NCI-H460 (cell line): ENCODE data around the gene CDK16. TPM values are rescaled to one million over a fixed set of nuclear protein-coding genes. Genes with fewer than 3 reads are reported as not detected.

Experiments
- DNase-seq: peaks from one replicate; pipeline ENCODE4 v3.0.0-alpha.2; 2016; ENCODE audit warnings: low read depth; ENCODE audit errors: extremely low read depth
- total RNA-seq: library from RNA; depleted of rRNA; stranded (reverse); fragments of >200 nt; shearing (Covaris generic); gene quantifications from 2 replicates; pipeline ENCODE4 v1.2.3, GENCODE V29; 2014

CDK16 gene
- total RNA-seq, 1 experiment from 2014 or later = 141 TPM

DNA sequence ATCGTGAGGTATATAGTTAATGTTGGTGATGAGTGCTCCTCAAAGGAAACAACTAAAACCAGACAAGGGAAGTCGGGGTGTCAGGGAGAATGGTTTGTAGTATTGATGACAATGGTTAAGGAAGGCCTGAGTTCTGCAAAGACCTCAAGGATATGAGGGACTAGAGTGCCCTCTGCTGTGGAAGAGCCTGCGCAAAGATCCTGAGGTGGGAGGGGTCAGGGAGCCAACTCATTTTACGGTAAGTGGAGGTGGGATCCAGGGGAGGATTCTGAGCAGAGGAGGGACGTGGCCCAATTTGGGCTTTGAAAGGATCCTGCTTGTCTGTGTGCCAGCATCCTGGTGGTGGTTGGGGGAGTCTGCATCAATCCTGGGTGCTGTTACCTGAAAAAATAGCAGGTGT is 13.5 kb upstream of the CDK16 start:
- no peak for DNase-seq

- no peak for DNase-seq
Observed at GRCh38 chrX:47206316-47206715, 12.2 kb upstream of the CDK16 start.

DNA sequence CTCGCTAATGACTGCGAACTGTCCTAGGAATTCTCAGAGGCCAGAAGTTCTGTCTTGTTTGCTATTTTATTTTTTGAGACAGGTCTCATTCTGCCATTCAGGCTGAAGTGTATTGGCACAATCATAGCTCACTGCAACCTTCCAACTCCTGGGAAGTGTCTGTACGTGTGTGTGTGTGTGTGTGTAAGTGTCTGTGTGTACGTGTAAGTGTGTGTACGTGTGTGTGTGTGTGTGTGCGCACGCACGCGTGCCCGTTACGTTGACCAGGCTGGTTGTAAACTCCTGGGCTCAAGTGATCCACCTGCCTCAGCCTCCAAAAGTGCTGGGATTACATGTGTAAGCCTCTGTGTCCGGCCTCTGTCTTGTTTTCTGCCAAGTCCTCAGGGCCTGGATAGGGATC is 10.4 kb upstream of the CDK16 start:
- DNase-seq = no peak

- no peak for DNase-seq
Observed at GRCh38 chrX:47209508-47210238, 8.8 kb upstream of the CDK16 start.

DNA sequence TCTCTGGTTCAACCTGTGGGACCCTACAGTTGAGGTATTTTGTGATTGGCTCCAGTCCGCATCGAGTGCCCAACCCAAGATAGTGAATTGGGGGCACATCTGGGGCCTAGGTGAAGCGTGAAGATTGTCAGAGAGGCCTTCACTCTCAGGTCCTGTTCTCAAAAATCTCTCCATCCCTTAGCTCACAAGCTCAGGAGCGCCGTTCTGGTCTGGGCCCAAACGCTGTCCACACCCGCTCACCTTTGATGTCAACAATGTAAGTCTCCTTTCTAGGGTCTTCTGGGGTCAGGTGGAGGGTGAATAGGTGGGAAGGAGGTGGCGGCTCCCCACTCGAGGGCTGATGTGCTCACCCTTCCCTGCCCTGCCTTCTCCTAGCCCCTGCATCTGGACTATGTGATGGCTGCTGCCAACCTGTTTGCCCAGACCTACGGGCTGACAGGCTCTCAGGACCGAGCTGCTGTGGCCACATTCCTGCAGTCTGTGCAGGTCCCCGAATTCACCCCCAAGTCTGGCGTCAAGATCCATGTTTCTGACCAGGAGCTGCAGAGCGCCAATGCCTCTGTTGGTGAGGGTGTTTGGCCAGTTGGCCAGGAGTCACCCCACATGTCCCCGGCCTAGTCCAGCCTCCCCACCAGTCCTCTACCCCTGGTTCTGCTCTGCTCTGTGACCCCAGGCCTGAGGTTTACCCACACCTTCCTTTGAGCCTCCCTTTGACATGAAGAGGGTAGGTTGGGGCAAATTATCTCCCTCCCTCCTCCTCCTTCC is 7.6 kb upstream of the CDK16 start:
- no peak for DNase-seq

DNA sequence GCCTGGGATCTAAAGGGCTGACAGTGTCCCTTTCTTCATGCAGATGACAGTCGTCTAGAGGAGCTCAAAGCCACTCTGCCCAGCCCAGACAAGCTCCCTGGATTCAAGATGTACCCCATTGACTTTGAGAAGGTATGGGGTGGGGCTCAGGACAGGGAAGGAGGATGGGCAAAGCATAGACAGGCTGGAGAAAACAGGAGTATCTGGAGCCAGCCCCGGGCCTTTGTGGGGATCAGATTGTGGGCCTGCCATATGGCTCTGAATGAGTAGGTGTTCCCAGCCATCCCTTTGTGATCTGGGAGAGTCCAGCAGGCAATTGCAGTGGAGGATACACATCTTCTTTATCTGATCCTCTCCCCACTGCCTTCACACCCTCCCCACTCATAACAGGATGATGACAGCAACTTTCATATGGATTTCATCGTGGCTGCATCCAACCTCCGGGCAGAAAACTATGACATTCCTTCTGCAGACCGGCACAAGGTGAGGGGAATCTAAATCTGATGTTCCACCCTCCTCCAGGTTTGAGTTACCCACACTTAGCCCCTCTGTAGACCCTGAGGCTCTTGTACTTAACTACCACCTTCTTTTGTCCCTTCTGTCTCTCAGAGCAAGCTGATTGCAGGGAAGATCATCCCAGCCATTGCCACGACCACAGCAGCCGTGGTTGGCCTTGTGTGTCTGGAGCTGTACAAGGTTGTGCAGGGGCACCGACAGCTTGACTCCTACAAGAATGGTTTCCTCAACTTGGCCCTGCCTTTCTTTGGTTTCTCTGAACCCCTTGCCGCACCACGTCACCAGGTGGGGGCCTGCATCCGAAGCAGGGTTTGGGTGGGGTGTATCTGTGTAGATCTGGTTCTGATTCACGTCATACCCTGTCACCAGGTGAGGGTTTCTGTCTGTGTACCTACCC is 5.8 kb upstream of the CDK16 start:
- no peak for DNase-seq

- no peak for DNase-seq
Observed at GRCh38 chrX:47214435-47215077, 3.9 kb upstream of the CDK16 start.

DNA sequence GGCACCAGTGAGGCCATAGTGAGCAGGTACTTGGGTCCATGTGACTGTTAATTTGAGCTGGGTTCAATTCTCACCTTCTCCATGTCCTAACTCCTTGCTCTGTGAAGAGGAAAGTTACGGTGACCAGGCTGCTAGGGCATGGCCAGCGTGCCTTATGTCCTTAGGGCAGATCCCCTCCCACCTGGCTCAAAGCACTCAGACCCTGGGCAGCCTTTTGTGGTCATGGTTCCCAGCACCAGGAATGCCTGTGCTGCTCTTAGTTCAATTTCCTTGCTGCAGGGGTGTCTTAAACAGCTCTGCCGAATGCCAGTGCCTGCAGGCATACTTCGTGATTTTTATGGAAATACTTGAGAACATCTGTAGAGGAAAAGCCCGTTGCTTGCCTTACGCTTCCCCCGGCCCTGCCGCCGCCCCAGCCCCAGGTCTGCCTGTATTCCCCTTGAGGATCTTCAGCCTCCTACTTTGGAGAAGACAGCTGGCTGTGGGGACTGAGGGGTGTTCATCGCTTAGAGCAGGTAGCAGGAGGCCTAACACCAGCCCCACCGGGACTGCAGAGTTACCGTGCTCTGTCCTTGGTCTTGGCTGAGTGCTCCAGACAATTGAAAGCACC is 3.1 kb upstream of the CDK16 start:
- DNase-seq = no peak

GRCh38 chrX:47216393-47216925 is 2.0 kb upstream of the CDK16 start:
- DNase-seq = no peak

GRCh38 chrX:47217121-47217851 is 1.2 kb upstream of the CDK16 start:
- peak; percentile 16 for DNase-seq

GRCh38 chrX:47217852-47218279 is 615 bp upstream of the CDK16 start:
- DNase-seq = peak; percentile 99

- DNase-seq = no peak
Observed at GRCh38 chrX:47218920-47219815, 687 bp downstream of the CDK16 start.

DNA sequence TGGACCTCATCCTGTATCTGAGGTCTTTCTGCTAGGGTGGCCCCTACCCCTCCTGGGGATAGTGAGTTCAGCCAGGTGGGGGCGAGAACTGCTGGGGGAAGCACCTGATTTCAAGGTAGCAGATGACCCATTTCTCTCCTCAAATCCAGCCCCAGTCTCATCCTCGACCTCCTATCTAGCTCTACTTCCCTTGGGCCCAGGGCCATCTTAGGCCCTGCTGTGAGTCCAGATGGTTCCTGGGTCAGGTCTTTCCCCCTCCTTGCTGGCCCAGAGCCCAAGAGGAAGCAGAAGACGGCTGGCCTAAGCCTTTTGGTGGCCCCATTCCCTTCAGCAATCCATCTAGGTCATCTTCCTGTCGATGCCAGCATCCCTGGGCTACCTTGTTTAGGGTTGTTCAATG is 3.3 kb downstream of the CDK16 start:
- no peak for DNase-seq

- DNase-seq = no peak
Observed at GRCh38 chrX:47222751-47223350, 4.4 kb downstream of the CDK16 start.

GRCh38 chrX:47223476-47224250 is 5.2 kb downstream of the CDK16 start:
- DNase-seq = no peak

GRCh38 chrX:47224266-47224895 is 5.9 kb downstream of the CDK16 start:
- DNase-seq = no peak

DNA sequence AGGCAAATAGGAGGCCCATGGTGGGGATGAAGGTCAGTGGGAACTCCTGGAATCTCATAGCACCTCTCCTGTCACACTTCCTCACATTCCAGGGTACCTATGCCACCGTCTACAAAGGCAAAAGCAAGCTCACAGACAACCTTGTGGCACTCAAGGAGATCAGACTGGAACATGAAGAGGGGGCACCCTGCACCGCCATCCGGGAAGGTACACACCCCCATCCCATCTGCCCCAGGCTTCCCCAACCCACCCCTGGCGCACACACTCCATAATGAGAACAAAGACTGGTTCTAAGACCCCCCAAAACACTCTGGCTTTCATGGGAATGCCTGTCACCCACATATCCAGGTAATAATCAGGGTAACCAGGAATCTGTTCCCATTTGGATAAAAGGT is 6.4 kb downstream of the CDK16 start:
- no peak for DNase-seq
